NCI-H460 (cell line): ENCODE results near the gene MYCL. TPM values are rescaled to one million over a fixed set of nuclear protein-coding genes. Genes with fewer than 3 reads are reported as not detected.
A peak's percentile ranks its signal among the peaks of the same experiment; 100 is the strongest.

Experiments
- DNase-seq: peaks from one replicate; pipeline ENCODE4 v3.0.0-alpha.2; 2016; ENCODE audit warnings: low read depth; ENCODE audit errors: extremely low read depth
- small RNA-seq, 2 experiments: library from RNA; depleted of rRNA; stranded (forward); fragments of <200 nt; gene quantifications; one replicate each; pipeline ENCODE3, GENCODE V24; 2014
- total RNA-seq: library from RNA; depleted of rRNA; stranded (reverse); fragments of >200 nt; shearing (Covaris generic); gene quantifications from 2 replicates; pipeline ENCODE4 v1.2.3, GENCODE V29; 2014; rRNA removed

MYCL gene
- total RNA-seq, 1 experiment from 2014 or later = 0.77 TPM

DNA sequence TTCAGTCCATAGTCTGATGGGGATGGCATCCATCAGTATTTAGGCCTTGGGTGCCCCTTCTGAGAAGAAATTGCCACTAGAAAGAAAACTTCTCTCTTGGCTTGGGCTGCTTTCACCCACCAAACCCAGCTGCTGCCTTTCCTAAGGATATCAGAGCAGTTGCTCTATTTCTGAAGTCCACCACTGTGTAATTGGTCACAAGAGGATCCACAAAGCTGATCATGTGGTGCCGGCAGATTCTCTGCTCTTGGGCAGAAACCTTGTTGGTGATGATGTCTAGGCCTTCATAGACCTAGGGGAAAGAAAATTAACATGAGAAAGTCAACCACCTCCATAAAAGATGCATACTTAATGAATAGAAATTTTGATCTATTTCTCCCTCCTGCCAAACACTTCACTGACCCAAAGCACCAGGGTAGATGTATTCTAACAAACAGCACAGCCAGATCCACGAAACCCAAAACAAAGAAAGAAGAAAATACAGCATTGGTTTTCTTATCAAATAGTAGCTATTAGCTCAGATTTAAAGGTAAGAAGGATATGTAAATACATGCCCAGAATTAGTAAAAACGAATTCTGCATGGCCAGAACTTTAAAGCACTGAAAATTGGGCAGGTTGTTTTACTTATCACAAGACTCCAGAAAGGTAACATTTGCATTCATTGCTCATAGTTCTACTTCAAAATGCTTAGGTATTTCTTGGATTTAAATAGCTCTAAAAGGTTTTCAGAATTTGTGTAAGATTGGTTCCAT is 44.4 kb downstream of the MYCL start:
- DNase-seq = no peak

DNA sequence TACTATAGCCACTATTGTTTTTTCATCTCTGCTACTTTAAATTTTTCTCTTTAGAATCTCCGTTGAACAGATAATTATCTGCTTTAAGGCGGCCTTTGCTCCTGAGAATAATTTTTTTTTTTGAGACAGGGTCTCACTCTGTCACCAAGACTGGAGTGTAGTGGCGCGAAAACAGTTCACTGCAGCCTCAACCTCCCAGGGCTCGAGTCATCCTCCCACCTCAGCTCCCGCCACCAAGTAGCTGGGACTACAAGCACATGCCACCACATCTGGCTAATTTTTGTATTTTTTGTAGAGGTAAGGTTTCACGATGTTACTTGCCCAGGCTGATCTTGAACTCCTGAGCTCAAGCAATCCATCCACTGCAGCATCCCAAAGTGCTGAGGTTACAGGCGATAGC is 47.0 kb downstream of the MYCL start:
- DNase-seq = no peak

DNA sequence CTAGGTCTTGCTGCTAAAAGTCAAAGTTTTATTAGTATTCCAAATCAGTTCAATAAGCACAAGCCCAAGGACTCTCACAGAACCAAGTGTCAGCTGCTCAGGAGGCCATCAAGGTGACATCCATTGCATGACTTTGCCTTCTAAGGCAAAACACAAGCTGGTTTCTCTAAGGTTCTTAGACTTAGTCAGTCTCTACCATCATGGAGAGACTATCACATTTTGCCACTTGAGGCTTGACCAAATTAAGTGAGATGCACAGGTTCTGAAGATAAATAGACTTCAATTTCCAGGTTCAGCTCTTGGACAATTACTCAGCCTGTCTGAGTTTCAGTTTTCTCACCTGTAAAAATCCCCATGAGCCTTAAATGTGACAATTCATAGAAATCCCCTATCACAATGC is 47.4 kb downstream of the MYCL start:
- DNase-seq = no peak

DNA sequence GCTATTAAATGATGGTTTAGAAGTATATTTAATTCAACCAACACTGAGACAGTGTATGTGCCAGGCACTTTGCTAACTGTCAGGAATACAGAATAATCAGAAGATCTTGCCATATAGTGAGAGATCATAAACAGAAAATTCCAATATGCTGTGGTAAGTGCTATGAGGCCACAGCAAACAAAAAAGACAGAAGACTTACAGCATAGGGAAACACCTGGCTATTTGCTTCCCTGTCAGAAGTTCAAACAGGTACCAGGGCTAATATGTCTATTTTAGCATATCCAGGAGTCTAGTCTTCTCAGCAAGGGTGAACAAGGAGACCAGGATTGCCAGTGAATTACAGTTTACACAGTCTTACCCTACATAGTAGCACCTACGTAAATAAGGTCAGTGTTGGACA is 48.8 kb downstream of the MYCL start:
- no peak for DNase-seq

DNA sequence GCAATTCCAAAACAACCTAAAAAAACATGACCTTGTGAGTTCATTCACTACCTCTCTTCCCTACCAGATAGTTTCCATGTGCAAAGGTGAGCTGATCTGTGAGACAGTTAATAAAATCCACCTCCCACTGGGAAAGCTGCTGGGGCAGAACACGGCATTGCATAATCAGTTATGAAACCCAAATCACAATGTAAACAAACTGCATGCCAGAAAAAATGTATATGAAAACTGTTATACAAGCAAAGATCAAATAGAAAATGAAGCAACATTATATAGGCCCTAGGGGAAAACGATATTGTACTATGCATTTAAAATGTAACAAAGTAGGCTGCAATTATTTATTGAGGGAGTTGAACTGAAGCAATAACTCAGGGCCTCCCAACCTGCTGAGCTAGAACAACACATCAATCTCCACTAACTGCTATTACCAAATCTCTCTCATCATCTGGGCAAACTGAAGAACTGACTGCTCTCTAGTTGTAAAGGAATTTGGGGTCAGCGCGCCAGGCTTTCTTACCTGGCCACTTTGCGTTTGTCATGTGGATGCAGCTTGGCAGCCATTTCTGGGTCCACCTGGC is 49.4 kb downstream of the MYCL start:
- DNase-seq = peak; percentile 18

DNA sequence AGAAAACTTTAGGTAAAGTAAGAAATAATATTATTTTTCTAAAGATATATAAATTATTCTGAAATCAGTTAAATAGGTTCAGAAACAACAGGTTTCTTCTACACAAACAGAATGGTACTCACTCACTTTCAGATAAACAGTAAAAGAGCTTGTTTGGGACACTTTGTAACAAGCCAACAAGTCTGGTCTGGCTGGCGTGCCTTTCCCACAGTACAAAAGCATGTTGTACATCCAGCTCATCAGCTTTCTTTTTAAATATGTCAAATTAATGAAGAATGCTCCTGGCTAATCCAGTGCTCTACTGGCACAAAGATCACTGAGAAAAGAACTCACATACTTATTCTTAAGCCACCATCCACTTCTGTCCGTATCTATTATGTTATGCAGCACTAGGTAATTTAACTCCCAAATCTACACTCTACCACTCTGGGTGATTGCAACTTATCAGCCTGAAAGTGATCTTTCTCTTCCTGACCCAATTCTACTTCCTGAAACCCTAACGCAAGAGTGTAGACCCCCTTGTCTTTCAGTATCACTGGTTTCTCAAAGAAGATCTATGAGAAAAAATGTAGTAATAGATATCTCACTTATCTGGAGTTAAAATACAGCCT is 51.0 kb downstream of the MYCL start:
- no peak for DNase-seq

DNA sequence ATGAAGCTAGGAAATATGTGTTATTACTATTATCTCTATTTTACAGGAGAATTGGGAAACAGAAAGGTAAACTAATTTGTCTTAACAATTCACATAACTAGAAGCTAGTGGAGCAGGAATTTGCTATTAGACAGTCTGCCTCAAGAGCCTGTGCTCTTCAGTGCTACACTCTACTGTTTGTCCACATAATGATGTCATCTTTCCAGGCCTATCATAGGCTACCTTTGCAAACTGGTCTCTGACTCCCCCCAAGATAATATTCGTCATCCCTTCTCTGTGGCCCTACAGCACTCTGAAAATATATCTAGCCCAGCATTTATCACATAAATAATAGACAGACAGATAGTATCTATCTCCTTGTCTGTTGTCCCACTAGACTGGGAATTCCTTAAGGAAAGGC is 52.5 kb downstream of the MYCL start:
- DNase-seq = no peak

DNA sequence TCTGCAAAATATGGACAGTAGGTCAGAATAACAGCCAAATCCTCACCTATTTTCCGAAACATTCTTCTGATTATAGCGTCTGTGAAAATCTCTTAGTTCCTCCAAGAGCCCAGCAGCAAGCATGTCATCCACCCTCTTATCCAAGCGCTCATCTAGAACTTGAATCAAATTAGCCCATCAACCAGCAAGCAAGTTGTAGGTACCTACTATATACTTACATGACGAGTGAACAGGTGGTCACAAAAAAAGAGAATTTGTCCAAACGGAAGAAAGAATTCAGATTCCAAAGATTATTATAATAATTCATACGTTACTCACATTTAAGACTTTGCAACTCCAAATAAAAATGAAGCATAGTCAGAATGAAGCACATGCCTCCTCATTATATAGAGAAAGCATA is 53.8 kb downstream of the MYCL start:
- no peak for DNase-seq

DNA sequence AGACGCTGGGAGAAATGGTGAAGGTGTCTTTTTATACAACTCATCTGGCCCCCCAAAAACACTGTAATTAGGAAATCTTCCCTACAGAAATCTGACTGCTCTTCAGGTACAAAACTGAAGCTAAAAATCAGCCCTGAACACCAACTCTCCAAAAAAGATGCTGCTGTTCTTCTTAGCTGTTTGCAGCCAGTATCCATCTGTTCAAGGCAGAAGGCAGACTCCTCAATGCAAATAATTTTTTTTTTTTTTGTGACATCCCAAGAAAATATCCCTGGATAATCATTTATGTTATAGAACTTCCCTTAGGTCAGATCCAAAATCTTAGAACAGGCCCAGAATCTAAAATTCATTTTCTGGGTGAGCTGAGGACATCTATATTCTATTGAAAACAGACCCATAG is 54.9 kb downstream of the MYCL start:
- no peak for DNase-seq

DNA sequence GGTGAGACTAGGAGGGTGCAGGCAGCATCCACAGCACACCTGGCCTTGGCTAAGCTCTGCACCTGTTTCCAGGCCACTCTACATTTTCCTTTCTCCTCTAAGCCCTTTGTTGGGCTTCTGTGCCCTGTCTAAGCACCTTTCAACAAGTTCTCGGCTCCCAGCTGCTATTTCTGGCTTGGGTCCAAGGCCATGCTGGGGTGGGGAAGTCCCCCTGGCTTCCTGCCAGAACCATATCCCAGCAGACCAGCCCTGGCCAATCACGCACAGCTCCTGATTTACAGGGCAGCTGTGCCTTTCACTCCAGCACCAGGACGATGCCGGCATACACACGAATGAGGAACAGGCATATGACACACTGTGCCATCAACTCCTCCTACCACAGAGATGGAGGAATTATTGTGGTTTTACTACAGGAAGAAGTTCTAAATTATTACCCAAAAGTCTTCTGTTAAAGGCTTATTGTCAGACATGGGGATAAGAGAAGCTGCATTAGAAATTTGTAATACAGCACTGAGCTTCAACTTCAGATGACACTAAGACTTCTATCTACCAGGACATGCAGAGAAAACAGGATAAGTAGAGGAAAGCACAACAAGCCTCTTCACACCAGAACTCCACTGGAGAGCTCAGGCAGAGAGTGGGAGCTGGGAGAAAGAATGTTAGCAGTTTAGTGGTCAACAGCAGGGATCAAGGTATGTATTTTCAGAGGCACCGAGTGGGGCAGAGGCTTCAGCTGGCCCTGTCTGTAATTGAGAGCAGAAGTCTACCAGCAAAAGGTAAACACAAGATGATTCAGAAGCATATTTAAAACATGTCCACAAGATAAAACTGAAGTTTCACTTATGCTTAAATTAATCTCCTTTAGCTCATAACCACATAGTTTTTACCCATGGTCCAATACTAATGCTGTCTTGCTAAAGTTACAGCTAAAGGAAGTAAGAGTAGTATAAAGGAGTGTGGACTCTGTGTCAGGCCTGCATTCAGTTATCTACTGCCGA is 55.8 kb downstream of the MYCL start:
- no peak for DNase-seq

Small RNAs within 50 kb of the gene (small RNA-seq; reads per million reads assigned to genes)
- 0 reads per million in 2 experiments for gene RF00019

Other genes starting within 250 kb of the MYCL start
- gene NT5C1A, start 229.8 kb downstream of the MYCL start, total RNA-seq = not detected in 2 replicates
- 0.02 TPM in 1 of 2 replicates, not detected in the other for gene HPCAL4, start 210.5 kb downstream of the MYCL start, total RNA-seq
- 21.8 and 28.2 TPM in 2 replicates for gene PPIE, start 163.0 kb downstream of the MYCL start, total RNA-seq
- gene OXCT2, start 130.6 kb downstream of the MYCL start, total RNA-seq = 0.46 and 0.74 TPM in 2 replicates
- gene BMP8B, start 113.1 kb downstream of the MYCL start, total RNA-seq = 1.7 TPM in 2 replicates
- 34.2 and 35.2 TPM in 2 replicates for gene TRIT1, start 18.4 kb downstream of the MYCL start, total RNA-seq
- gene MFSD2A, start 53.2 kb upstream of the MYCL start, total RNA-seq = 2.8 and 3.0 TPM in 2 replicates
- 155 and 163 TPM in 2 replicates for gene CAP1, start 138.8 kb upstream of the MYCL start, total RNA-seq
- gene PPT1, start 195.3 kb upstream of the MYCL start, total RNA-seq = 149 and 152 TPM in 2 replicates